B cell (primary cell): ENCODE results near the gene CCDC88B. TPM values are rescaled to one million over a fixed set of nuclear protein-coding genes. Genes with fewer than 3 reads are reported as not detected.

Experiments
- ATAC-seq: fragments of 200-7000 bp; cut with Tn5 transposase; one replicate; pipeline ENCODE4 v1.10.0; 2021; ENCODE audit warnings: low read depth, mild to moderate bottlenecking, moderate number of reproducible peaks, moderate library complexity
- CTCF ChIA-PET: fragments of 350-600 bp; sonication (Branson Sonifier 250); formaldehyde crosslinking; loops from one replicate; lab custom pipeline; 2021; ENCODE audit warnings: antibody characterized with exemption, inconsistent platforms; lab: Charles Lee
- POLR2A ChIA-PET: fragments of 350-600 bp; sonication (Branson Sonifier 250); formaldehyde crosslinking; loops from one replicate; lab custom pipeline; 2021; ENCODE audit warnings: antibody characterized with exemption; lab: Charles Lee
- DNase-seq: peaks from one replicate; pipeline ENCODE4 v3.0.0; 2013
- H2AFZ ChIP-seq: 2 replicates; pipeline ENCODE4 v1.6.1; 2012; ENCODE audit warnings: mild to moderate bottlenecking, low read depth, low read length; ENCODE audit not compliant: insufficient read depth, poor library complexity, severe bottlenecking
- H3K27ac ChIP-seq, 2 donors: 1 replicate in 1 of 2; 2 replicates in 1 of 2; pipeline ENCODE4 v1.5.1; 2012 to 2013; ENCODE audit warnings: low read length in 2 of 2, mild to moderate bottlenecking in 2 of 2, moderate library complexity in 1 of 2
- H3K27me3 ChIP-seq, 4 experiments: fragments of 200-600 bp in 1 of 4; sonication (generic) in 1 of 4; replicated peaks in 1 of 4; 1 replicate in 2 of 4; 2 replicates in 2 of 4; pipeline versions ENCODE4 v1.6.1 to v1.7.0; 2013 to 2016; ENCODE audit warnings: low read length in 3 of 4, mild to moderate bottlenecking in 2 of 4, mixed read lengths in 1 of 4, moderate library complexity in 1 of 4; ENCODE audit not compliant: insufficient read depth in 4 of 4, control insufficient read depth in 3 of 4; ENCODE audit errors: control extremely low read depth in 1 of 4
- H3K36me3 ChIP-seq, 2 experiments: replicated peaks in 1 of 2; 1 replicate in 1 of 2; 2 replicates in 1 of 2; pipeline versions ENCODE4 v1.6.1 to v1.7.1; 2013; ENCODE audit warnings: low read length in 1 of 2; ENCODE audit not compliant: insufficient read depth in 2 of 2, control insufficient read depth in 1 of 2; ENCODE audit errors: control extremely low read depth in 1 of 2, extremely low read depth in 1 of 2
- H3K4me1 ChIP-seq, 2 donors: fragments of 200-600 bp in 1 of 2; sonication (generic) in 1 of 2; 1 replicate in 1 of 2; 2 replicates in 1 of 2; pipeline versions ENCODE4 v1.5.1 to v1.6.1; 2013 to 2017; ENCODE audit warnings: low read length in 2 of 2; ENCODE audit not compliant: control insufficient read depth in 2 of 2, insufficient read depth in 2 of 2
- H3K4me2 ChIP-seq: replicated peaks from 2 replicates; pipeline ENCODE3; 2012; ENCODE audit warnings: mild to moderate bottlenecking, low read depth, low read length; ENCODE audit not compliant: poor library complexity, severe bottlenecking
- H3K4me3 ChIP-seq, 5 experiments: fragments of 200-600 bp in 1 of 5; sonication (generic) in 1 of 5; 1 replicate in 3 of 5; 2 replicates in 2 of 5; pipeline versions ENCODE4 v1.5.1 to v1.7.0; 2011 to 2016; ENCODE audit warnings: low read length in 4 of 5, mild to moderate bottlenecking in 4 of 5, low read depth in 2 of 5, control low read depth in 1 of 5, moderate library complexity in 1 of 5; ENCODE audit not compliant: insufficient read depth in 1 of 5; ENCODE audit errors: control extremely low read depth in 1 of 5, extremely low read depth in 1 of 5
- H3K79me2 ChIP-seq: fragments of 200-600 bp; sonication (generic); one replicate; pipeline ENCODE4 v1.6.0; 2016; ENCODE audit warnings: low read length; ENCODE audit not compliant: control insufficient read depth, insufficient read depth
- H3K9ac ChIP-seq: fragments of 200-600 bp; sonication (generic); 2 replicates; pipeline ENCODE4 v1.6.1; 2017; ENCODE audit warnings: mild to moderate bottlenecking, low read length, moderate library complexity
- H3K9me3 ChIP-seq, 3 donors: one replicate each; pipeline versions ENCODE4 v1.6.1 to v1.7.1; 2013; ENCODE audit warnings: low read length in 2 of 3; ENCODE audit not compliant: control insufficient read depth in 2 of 3, insufficient read depth in 1 of 3; ENCODE audit errors: control extremely low read depth in 1 of 3
- H4K20me1 ChIP-seq: 2 replicates; pipeline ENCODE4 v1.6.0; 2012; ENCODE audit warnings: mild to moderate bottlenecking, low read length; ENCODE audit not compliant: insufficient read depth, control insufficient read depth, poor library complexity, severe bottlenecking
- H3K27ac Mint-ChIP-seq: one replicate; pipeline ENCODE4 v1.8.0; 2021; ENCODE audit warnings: mixed read lengths
- H3K27me3 Mint-ChIP-seq: one replicate; pipeline ENCODE4 v1.8.0; 2021; ENCODE audit warnings: mixed read lengths
- H3K4me1 Mint-ChIP-seq: one replicate; pipeline ENCODE4 v1.8.0; 2021; ENCODE audit warnings: mixed read lengths
- H3K4me3 Mint-ChIP-seq: one replicate; pipeline ENCODE4 v1.8.0; 2021; ENCODE audit warnings: mixed read lengths
- H3K9me3 Mint-ChIP-seq: one replicate; pipeline ENCODE4 v1.8.0; 2022; ENCODE audit warnings: mixed read lengths; ENCODE audit not compliant: insufficient read depth
- EZH2 ChIP-seq: IDR thresholded peaks from 2 replicates; pipeline ENCODE4 v1.6.1; 2012; ENCODE audit warnings: borderline replicate concordance, low read depth, mild to moderate bottlenecking, moderate library complexity, low read length; ENCODE audit not compliant: insufficient read depth, poor library complexity, severe bottlenecking
- WGBS: methylation state at CpG from one replicate; pipeline ENCODE4 v1.1.5; 2013; ENCODE audit warnings: missing lambda C conversion rate; ENCODE audit not compliant: insufficient coverage; 5-methylcytosine and 5-hydroxymethylcytosine counted together
- intact Hi-C: fragments of 100-400 bp; cut with micrococcal nuclease; formaldehyde crosslinking; loops from one replicate; pipeline ENCODE4 v1.10.0; 2022
- polyA plus RNA-seq: library from polyadenylated mRNA; depleted of rRNA; stranded (reverse); fragments of >200 nt; gene quantifications from 2 replicates; pipeline ENCODE4 v1.2.3, GENCODE V29; 2012
- total RNA-seq, 2 donors: library from RNA; stranded (reverse); fragments of 120-200 nt in 1 of 2; gene quantifications; 1 replicate in 1 of 2; 2 replicates in 1 of 2; pipeline versions ENCODE4 v1.2.3 to v1.2.4, GENCODE V29; 2013 to 2022
- TF ChIP-seq, protein P1 (sequence below): fragments of 200-600 bp; IDR thresholded peaks from one replicate; pipeline ENCODE4 v1.8.0; 2022; ENCODE audit warnings: antibody characterized with exemption, mild to moderate bottlenecking

CCDC88B gene
- total and polyA plus RNA-seq, 2 donors (not counting 1 experiment from before 2014, with no cell fraction given) = 172 to 208 TPM

DNA sequence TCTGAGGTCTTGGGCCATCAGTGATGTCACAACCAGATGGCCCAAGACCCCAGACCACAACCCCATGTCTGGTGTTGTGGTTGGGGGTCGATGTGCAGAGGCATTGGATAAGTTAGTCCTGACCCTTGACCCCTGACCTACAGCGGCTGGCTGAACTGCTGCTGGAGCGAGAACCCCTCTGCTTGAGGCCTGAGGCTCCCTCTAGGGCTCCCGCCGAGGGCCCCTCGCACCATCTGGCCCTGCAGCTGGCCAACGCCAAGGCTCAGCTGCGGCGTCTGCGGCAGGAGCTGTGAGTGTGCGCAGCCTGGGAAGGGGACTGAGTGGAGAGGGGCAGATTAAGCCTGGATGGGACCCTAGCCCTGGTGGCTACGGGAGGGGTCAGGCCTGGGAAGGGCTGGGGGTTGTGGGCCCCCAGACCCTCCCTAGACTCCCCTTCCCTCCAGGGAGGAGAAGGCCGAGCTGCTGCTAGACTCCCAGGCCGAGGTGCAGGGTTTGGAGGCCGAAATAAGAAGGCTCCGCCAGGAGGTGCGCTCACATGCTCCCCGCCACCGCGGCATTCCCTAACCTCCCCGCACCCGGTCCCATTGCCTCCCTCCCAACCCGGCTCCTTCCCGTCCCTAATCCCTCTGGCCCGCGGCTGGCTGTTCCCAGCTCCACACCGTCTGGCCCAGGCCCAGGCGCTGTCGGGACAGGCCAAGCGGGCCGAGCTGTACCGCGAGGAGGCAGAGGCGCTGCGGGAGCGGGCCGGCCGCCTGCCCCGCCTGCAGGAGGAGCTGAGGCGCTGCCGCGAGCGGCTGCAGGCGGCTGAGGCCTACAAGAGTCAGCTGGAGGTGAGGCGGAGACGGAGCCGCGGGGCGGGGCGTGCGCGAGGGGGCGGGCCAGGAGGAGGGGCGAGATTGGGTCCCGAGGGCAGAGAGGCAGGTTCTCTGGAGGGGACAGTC, 2.1 kb downstream of the CCDC88B start:
- Histone ChIP-seq H3K9ac (no peak overlapping the region), H3K4me1 (peaks cover 30 to 39% of the 10 kb centered on the region in 2 donors), H3K4me3 (peak overlapping the region in 2 of 5 experiments; percentile 15 to 19), H3K79me2 (peaks cover 36% of the 10 kb centered on the region), H3K27me3 (no peaks in the 10 kb centered on the region), H2AFZ (no peak overlapping the region), H3K9me3 (no peaks in the 10 kb centered on the region), H4K20me1 (peaks cover 51% of the 10 kb centered on the region), H3K4me2 (peak overlapping the region; percentile 98), H3K36me3 (peaks cover 4 to 46% of the 10 kb centered on the region in 2 experiments), H3K27ac (peak overlapping the region in 1 of 2 donors; percentile 12)
- intact Hi-C loops = no loop called here
- whole genome bisulfite sequencing = 36% methylated on average over 50 of the region's 55 CpGs
- POLR2A ChIA-PET = interaction anchor here (1.1 to 3.4 kb wide), 2 partner anchors 25 to 71 kb away, joined by 3 to 50 read pairs; partner anchors contain the start of genes PRDX5 and TRMT112
- ATAC-seq (peak; percentile 46), DNase-seq (peak; percentile 88)
- H3K9me3 Mint-ChIP-seq = no peaks in the 10 kb centered on the region
- H3K4me1 Mint-ChIP-seq = peaks cover 50% of the 10 kb centered on the region
- no peaks in the 10 kb centered on the region for H3K27me3 Mint-ChIP-seq
- no peak overlapping the region for H3K27ac Mint-ChIP-seq
- CTCF ChIA-PET = interaction anchor here (1.1 to 5.5 kb wide), 9 partner anchors 10 to 147 kb away, joined by 3 to 63 read pairs (median 4); partner anchors contain the start of genes PRDX5, RPS6KA4 and TRMT112
- peak overlapping the region; percentile 89 for H3K4me3 Mint-ChIP-seq
- no peak for TF ChIP-seq EZH2
- TF ChIP-seq, protein P1, sequence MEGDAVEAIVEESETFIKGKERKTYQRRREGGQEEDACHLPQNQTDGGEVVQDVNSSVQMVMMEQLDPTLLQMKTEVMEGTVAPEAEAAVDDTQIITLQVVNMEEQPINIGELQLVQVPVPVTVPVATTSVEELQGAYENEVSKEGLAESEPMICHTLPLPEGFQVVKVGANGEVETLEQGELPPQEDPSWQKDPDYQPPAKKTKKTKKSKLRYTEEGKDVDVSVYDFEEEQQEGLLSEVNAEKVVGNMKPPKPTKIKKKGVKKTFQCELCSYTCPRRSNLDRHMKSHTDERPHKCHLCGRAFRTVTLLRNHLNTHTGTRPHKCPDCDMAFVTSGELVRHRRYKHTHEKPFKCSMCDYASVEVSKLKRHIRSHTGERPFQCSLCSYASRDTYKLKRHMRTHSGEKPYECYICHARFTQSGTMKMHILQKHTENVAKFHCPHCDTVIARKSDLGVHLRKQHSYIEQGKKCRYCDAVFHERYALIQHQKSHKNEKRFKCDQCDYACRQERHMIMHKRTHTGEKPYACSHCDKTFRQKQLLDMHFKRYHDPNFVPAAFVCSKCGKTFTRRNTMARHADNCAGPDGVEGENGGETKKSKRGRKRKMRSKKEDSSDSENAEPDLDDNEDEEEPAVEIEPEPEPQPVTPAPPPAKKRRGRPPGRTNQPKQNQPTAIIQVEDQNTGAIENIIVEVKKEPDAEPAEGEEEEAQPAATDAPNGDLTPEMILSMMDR = peak; percentile 43
